Measurements from ENCODE around the gene MFSD6.

The MFSD6 gene

DNA sequence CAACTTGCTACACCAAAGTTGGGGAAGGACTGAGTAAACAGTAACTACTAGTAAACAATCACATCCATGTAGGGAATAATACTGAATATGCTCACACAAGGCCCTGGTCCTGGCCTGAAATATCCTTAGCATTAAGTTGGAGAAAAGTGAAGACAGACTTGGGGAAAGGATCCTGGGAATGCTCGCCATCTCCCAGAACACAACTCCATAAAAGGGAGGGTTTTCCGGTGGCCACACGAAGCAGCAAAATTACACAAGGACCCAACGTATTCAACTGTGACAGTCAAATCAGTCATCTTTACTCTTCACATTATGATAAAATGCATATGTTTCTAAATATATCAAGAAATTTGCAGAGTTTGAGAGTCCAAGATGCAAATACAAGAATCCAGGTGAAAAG lies 119.1 kb downstream of the MFSD6 start:
- no peak for DNase-seq (ENCODE audit: low read depth in 4 of 4, low spot score in 1 of 4)

DNA sequence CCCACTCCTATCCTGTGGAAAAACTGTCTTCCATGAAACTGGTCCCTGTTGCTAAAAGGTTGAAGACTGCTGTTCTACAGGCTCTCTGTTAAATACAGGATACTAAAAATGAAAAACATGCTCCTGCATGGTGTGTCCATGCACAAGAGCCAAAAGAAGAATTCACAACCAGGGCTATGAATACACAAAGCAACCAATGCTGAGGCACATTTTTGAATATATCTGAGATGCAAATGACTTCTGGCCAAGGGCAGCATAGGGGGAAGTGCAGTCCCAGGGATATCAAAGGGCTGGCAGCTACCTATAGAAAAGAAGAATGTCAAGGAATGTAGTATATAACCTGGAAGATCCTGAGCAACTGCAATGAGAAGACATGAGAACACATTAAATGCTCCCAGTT lies 119.8 kb downstream of the MFSD6 start:
- no peak for DNase-seq (ENCODE audit: low read depth in 4 of 4, low spot score in 1 of 4)

DNA sequence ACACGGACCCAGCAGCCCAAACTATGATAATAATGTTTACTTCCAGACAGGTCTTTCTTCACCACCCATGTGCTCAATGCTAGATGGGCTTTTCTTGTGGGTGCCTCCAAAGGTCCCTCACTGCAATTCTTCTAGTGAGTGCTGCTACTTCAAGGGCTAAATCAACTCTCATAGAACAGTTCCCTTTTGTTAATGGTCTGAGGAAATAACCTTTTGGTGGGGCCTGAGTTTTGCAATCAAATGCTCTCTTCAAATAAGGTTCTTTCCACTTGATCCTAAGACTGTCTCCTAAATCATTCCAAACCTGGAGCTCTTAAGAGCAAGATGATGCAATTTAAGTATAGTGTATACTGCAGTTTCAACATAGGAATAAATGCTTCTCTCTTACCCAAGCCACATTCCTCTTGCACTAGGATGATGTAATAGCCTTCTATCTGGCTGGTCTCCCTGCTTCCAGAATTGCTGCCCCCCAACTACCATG lies 120.4 kb downstream of the MFSD6 start:
- DNase-seq (ENCODE audit: low read depth in 4 of 4, low spot score in 1 of 4) = no peak

DNA sequence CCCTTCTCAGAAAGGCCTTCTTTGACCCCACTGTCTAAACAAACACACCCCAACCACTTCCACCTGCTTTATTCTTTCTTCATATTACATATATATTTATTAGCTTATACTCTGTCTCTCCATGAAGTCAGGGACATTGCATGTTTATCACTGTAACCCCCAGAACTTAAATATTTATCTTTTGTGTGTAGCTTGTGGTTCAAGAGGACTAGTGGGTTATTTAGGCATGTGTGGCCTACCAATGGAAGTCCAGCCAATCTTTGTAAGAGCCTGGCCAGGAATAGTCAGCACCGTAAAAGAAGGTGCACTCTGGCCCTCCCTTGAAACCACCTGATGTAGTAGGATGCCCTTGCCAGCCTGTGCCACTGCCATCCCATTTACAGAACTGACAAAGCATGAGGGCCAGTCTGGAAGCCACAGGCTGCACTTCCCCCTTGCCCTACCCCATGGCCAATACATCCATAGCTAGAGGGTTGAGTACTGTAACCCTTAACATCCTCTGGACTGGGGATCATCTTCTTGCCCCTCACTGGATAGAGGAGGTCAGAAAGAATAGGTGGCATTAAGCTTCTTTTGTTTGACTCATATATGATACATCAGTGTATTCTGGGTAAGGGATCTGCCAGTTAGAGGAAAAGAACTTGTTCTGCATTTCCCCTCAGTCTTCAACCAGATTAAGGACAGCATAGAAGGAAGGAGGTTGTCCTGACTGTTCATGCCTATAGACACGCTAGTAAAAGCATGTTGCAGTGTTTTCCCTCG lies 121.5 kb downstream of the MFSD6 start:
- no peak for DNase-seq (ENCODE audit: low read depth in 4 of 4, low spot score in 1 of 4)

DNA sequence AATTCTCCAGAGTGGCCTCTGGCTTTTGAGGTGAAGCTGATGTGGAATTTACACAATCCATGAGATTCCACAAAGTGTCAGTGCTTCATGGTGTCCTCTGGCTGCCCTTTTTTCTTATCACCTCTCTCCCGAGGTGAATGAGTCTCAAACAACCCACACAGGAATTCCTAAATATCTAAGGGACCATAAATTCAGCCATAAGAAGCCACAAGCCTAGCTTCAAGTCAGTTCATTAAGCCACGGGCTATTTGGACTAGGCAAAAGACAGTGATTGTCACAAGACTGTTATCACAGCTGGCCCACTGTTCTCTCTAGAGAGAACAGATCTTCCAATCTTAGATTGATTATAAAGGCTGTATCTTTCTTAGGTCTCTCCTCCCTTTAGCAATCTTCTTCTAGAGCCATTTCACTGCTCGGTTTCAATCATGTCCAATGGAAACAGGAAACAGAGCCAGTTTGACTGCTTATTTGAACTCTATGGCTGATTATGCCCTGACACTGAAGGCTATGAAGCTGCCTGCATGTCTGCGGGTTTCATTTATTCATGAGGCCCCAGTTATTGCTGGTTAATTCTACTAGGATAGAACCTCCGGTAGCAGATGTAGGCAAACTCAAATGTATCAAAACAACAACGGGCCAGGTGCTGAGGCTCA lies 122.2 kb downstream of the MFSD6 start:
- DNase-seq (ENCODE audit: low read depth in 4 of 4, low spot score in 1 of 4) = no peak

DNA sequence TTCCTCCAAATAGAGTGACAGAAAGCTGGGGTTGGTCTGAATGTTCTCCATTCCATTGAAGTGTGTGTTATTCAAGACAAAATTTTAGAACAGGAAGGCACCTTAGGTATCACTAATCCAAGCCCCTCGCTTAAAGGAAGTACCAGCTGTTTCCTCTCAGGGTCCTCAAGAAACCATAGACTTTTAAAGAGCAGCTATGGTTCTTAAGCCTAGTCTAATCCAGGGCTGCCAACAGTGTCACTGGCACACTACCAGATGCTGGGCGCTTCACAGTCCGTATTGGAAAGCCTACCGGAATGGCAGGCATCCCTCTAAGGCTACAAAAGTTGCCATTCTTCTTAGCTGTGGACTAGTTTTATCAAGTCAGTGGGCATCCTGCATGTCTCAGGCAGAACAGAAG lies 124.4 kb downstream of the MFSD6 start:
- DNase-seq (ENCODE audit: low read depth in 4 of 4, low spot score in 1 of 4) = no peak

DNA sequence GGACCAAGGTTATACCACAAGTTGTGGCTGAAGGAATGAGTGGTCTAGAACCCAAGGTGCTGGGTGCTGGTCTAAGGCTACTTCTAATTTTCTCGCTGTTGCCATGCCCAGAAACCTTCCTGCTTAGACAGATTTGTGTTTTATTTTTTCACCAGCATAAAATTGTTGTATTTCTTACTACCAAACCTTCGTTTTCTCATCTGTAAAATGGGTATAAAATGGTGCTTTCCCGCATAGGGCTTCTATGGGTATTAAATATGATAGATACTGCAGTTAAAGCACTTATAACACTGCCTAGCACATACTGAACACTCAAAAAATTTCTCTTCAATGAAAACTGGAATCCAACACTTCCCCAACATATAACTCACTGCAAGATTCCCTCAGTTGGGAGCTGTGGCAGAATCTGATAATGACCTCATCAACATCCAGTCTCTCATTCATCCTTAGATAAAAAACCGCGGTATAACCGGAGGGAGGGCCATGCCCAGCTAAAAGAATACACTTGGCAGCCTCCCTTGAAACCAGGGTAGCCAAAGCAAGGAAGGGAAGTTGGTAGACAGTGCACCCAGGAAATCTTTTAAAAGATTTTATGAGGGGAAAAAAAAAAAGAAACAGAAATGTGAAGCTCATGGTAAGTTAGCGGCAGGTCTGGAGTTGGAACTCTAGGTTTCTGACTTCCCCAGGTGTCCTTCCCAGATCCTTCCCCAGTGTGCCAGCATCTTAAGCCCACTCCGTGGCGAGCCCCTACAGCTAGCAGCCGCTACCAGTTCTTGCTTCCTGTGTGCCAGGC lies 125.2 kb downstream of the MFSD6 start:
- peak in 3 of 4 experiments; percentile 7 to 22 (median 10) for DNase-seq (ENCODE audit: low read depth in 4 of 4, low spot score in 1 of 4)

DNA sequence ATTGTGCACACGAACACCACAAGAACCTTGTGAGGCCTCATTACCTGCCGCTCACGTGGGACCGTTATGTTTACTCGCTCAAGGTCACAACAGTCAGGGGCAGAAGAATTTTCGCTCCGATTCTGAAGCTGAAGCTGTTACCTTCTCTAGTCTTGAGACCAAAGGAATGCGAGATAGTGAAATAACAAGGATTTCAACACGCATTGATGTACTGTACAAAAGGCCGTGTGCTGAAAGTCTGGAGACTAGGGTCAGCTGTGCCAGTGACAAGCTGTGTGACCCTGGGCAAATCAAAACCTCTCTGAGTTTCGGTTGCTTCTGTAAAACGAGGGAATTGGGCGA lies 125.8 kb downstream of the MFSD6 start:
- DNase-seq (ENCODE audit: low read depth in 4 of 4, low spot score in 1 of 4) = peak in 2 of 4 experiments; percentile 29 to 33

DNA sequence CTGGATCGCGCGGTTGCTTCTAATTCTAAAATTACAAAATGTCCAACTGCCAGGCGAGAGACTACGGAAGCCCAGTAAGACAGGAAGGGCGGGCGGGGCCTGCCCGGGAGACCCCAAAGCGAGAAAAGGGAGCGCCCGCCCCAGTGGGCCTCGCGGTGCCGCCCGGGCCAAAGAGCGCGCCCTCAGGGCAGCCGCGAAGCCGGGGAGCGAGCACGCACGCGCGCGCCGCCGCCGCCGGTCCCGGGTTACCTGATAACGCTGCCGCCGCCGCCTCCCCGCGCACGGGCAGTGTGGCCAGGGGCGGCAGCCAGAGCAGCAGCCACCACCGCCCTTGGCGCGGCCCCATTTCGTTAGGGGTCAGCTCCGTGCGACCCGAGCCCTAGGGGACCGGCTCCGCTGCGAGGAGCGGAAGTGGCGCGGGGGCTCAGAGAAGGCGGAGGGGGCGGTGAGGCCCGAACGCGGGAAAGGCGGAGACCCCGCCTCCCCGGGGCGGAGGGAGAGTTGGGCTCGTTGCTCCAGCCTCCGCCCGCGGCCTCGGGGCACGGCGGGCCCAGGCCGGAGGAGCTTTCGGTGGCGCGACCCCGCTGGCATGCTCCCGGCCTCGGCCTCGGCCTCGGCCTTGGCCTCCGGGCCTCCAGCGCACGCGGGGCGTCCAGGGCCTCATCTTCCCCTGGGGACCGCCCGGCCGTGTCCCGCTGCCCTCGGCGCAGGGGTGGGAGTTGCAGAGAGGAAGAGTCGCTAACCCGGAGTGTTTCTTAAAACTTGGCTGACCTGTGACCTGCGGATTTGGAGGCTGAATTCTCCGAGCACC lies 126.4 kb downstream of the MFSD6 start, which contains the start of gene NEMP2:
TSS of gene NEMP2 (minus strand) at position 413 of the 811 bp plus-strand sequence. CDS start at position 346, 67 bp downstream.
- DNase-seq (ENCODE audit: low read depth in 4 of 4, low spot score in 1 of 4) = peak; percentile 49 to 82 (median 68)

DNA sequence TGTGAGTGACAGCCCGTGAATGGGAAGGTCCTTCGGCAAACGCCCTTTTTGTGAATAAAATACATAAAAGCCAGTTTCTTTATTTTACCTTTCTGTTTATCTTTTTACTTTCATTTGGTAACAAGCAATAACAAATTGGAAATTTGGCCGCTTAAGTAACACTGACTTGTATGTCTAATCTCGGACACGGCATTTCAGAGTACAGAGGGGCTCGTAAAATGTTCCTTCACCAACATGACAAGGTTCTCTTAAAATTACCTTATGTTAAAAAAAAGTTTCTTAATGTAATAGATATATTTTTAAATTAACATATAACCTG lies 126.9 kb downstream of the MFSD6 start:
- DNase-seq (ENCODE audit: low read depth in 4 of 4, low spot score in 1 of 4) = no peak

DNA sequence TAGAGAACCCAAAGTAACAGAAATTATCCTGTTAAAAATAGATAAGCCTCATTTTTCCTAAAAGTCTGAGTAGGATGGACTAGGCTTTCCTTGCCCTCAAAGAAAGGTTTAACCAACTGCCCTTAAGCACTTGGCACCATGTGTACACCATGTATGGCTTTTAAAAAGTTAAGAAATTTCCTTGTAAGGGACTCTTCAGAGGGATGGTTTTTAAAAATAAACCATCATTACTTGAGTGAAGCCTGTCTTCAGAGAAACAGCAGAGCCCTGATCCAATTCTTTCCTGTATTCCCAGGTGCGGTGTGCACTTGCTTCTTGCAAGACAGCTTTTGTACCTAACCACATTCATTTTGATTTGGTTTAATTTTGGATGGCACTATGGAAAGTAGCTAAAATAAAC lies 127.4 kb downstream of the MFSD6 start:
- DNase-seq (ENCODE audit: low read depth in 4 of 4, low spot score in 1 of 4) = no peak

DNA sequence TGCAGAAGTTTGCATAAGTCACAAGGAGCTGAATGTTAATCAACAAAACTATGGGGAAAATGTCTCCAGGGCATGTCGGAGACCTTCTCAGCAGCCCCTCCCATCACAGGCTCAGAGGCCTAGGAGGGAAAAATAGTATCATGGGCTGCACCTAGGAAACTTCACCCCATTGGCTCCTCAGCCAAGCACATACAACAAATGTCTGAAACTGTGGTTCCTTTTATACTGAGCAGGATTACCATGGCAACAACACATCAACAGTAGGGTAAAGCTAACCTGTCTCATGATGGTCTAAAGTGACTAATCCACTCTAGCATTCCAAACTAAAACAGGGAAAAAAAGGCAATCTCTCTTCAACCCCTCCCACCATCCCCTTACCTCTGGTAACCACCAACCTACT lies 129.6 kb downstream of the MFSD6 start:
- no peak for DNase-seq (ENCODE audit: low read depth in 4 of 4, low spot score in 1 of 4)

DNA sequence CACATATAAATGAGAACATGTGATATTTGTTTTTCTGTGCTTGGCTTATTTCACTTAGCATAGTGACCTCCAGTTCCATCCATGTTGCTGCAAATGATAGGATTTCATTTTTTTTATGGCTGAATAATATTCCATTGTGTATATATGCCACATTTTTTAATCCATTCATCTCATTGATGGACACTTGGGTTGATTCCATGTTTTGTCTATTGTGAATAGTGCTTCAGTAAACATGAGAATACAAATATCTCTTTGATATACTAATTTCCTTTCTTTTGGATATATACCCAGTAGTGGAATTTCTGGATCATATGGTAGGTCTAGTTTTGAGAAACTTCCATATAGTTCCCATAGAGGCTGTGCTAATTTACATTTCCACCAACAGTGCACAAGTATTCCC lies 130.0 kb downstream of the MFSD6 start:
- DNase-seq (ENCODE audit: low read depth in 4 of 4, low spot score in 1 of 4) = no peak

DNA sequence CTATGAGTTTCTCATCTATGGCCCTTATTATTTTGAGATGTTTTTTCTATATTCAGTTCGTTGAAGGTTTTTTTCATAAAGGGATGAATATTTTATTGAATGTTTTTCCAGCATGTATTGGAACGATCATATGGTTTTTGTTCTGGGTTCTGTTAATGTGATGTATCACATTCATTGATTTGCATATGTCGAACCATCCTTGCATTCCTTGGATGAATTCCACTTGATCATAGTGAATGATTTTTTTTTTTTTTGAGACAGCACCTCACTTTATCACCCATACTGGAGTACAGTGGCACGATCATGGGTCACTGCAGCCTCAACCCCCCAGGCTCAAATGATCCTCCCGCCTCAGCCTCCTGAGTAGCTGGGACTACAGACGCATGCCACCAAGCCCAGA lies 131.9 kb downstream of the MFSD6 start:
- no peak for DNase-seq (ENCODE audit: low read depth in 4 of 4, low spot score in 1 of 4)

DNA sequence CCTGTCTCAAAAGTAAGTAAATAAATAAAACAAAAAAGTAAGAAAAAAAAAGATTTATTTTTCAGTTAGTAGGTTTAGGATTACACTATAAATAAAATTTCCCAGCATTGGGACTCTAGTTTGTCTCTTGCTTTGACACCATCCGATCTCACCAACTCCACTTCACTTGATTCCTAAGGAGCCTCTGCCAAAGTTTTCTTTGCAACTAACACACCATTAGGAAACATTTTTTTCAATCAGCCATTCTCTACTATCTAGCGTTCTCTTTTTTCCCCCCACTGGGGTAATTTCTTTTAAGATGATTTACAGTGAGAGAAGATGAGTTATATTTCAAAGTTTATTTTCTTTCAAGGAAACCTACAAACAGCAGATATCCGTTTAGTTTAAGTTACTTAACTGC lies 136.9 kb downstream of the MFSD6 start:
- no peak for DNase-seq (ENCODE audit: low read depth in 4 of 4, low spot score in 1 of 4)

DNA sequence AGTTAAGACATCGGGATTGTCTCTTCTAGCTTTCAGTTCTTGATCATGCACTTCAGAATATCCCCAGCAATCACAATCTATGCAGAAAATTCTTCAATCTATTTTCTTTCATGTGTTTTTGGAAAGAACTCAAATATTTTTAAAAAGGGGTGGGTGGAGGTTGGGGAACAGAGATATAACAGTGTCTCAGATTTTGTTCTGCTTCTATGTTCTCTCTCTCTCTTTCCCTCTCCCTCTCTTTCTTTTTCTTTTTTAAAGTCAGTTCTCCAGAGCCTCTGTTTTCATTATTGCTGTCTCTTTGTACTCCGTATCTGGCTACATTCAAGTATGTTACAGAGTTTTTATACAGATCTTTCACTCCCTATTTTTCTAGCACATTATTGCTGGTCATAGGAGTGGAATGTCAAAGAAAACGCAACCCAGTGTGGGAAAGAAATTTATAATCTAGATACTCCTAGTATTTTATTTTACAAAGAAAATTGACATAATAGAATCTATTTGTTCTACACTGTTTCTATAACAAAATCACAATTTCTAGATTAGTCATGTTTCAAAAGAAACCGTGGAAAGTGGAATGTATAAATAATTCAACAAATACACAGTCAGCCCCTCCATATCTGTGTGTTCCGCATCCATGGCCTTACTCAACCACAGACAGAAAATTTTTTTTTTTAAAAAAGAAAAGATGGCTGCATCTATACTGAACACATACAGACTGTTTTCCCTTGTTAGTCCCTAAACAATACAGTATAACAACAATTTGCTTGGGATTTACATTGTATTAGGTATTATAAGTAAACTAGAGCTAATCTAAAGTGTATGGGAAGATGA lies 137.6 kb downstream of the MFSD6 start:
- DNase-seq (ENCODE audit: low read depth in 4 of 4, low spot score in 1 of 4) = no peak

DNA sequence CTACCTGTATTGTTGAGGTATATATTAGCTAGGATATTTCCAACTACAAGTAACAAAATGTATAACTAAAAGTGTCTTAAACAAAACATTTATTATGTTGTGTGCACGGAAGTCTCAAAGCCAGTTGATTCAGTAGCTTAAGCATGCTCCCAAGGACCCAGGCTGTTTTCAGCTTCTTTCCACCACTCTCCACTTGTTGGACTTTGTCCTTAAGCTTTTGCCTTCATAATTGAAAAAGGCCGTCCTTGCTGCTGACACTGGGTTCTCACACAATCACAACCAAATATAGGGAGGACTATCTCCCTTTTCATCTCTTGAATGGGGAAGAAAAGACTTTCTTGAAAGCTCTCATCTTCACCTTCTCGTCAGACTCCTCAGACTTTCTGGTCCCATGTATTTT lies 138.6 kb downstream of the MFSD6 start:
- DNase-seq (ENCODE audit: low read depth in 4 of 4, low spot score in 1 of 4) = no peak

DNA sequence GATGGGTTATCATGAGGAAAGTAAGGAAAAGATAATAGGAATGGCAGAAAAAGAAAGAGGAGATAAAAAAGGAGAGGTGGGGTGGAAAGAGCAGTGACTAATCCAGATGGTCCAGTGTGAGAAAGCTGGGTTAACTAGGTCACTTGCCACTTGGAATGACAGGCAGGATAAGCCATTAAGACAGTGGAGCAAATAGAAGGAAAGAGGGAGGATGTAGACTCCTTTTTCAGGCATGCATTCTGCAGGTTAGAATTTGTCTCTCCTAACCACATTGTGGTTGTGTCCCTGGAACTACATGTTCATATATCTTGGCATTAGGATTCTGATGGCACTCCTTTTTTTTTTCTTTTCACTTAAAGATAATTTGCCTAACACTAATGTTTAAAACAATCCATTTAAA lies 139.7 kb downstream of the MFSD6 start:
- DNase-seq (ENCODE audit: low read depth in 4 of 4, low spot score in 1 of 4) = no peak

DNA sequence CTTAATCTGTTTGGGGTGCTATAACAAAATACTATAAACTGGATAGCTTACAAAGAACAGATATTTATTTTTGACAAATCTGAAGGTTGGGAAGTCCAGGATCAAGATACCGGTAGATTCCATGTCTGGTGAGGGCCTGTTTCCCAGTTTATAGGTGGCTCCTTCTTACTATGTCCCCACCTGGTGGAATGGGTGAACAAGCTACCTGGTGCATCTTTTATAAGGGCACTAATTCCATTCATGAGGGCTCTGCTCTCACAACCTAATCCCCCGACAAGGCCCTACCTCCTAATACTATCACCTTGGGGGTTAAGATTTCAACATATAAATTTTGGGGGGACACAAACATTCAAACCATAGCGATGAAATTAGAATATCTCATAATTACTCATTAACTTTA lies 142.0 kb downstream of the MFSD6 start:
- no peak for DNase-seq (ENCODE audit: low read depth in 4 of 4, low spot score in 1 of 4)
